Left lobe of liver (tissue), 2 donors: ENCODE results near the gene CD7. TPM values are rescaled to one million over a fixed set of nuclear protein-coding genes. Genes with fewer than 3 reads are reported as not detected.
"Not testable (repeated sequence)": the region's sequence is repeated elsewhere in the genome, so short reads cannot be mapped to it uniquely, and the experiment has no call there.

Source experiments
- ATAC-seq: fragments of 200-7000 bp; cut with Tn5 transposase; one replicate; pipeline ENCODE4 v1.9.1; 2020; ENCODE audit warnings: mild to moderate bottlenecking, moderate library complexity
- DNase-seq: peaks from one replicate; pipeline ENCODE4 v3.0.0-alpha.2; 2020; ENCODE audit warnings: low spot score
- total RNA-seq: library from RNA; stranded (reverse); gene quantifications from one replicate; pipeline ENCODE4 v1.2.1, GENCODE V29; 2021
- donor health status: DM: no; HTN: no; CAD: no; lungs with moderate emphysema.
- donor health status: DM: no; HTN: yes; CAD: no.

CD7 gene
- total RNA-seq, result 1.4 TPM

GRCh38 chr17:82317394-82318168 is at the start of gene CD7:
TSS of gene CD7 (minus strand) at chr17:82317608. CDS start at chr17:82317495, 113 bp downstream.
- DNase-seq (no peak), ATAC-seq (no peak)

- DNase-seq (no peak), ATAC-seq (no peak)
Observed at GRCh38 chr17:82366749-82367148, 49.3 kb upstream of the CD7 start.

- ATAC-seq (no peak), DNase-seq (no peak)
Observed at GRCh38 chr17:82365606-82366295, 48.3 kb upstream of the CD7 start.

GRCh38 chr17:82361885-82362633 is 44.7 kb upstream of the CD7 start:
- ATAC-seq (no peak), DNase-seq (no peak)

GRCh38 chr17:82359451-82360074 is 42.2 kb upstream of the CD7 start:
- not testable (repeated sequence) for DNase-seq, ATAC-seq

- no peak for DNase-seq
- no peak for ATAC-seq
Observed at GRCh38 chr17:82358465-82359350, 41.3 kb upstream of the CD7 start, which contains the start of gene TEX19. TSS of gene TEX19 (plus strand) at chr17:82359247. CDS start at chr17:82362151, 2,904 bp downstream.

GRCh38 chr17:82357394-82357793 is 40.0 kb upstream of the CD7 start:
- ATAC-seq (no peak), DNase-seq (no peak)

GRCh38 chr17:82356845-82357355 is 39.5 kb upstream of the CD7 start:
- ATAC-seq, result no peak
- no peak for DNase-seq

- ATAC-seq (peak; percentile 55), DNase-seq (no peak)
Observed at GRCh38 chr17:82355770-82356427, 38.5 kb upstream of the CD7 start.

GRCh38 chr17:82354804-82355308 is 37.4 kb upstream of the CD7 start:
- no peak for DNase-seq
- no peak for ATAC-seq

GRCh38 chr17:82353484-82353883 is 36.1 kb upstream of the CD7 start:
- DNase-seq, result no peak
- no peak for ATAC-seq

- DNase-seq (peak; percentile 85), ATAC-seq (peak; percentile 94)
Observed at GRCh38 chr17:82351713-82352488, 34.5 kb upstream of the CD7 start.

GRCh38 chr17:82351254-82351712 is 33.9 kb upstream of the CD7 start:
- ATAC-seq (peak; percentile 3), DNase-seq (no peak)

- DNase-seq, result no peak
Observed at GRCh38 chr17:82350182-82351030, 33.0 kb upstream of the CD7 start.

GRCh38 chr17:82349287-82349701 is 31.9 kb upstream of the CD7 start:
- no peak for ATAC-seq
- DNase-seq, result no peak

More at GRCh38 chr17:82350182-82351030, 33.0 kb upstream of the CD7 start:
- ATAC-seq, result no peak

GRCh38 chr17:82348866-82349265 is 31.5 kb upstream of the CD7 start:
- no peak for ATAC-seq
- DNase-seq, result no peak

- ATAC-seq, result no peak
Observed at GRCh38 chr17:82348434-82348833, 31.0 kb upstream of the CD7 start.

More at GRCh38 chr17:82348434-82348833, 31.0 kb upstream of the CD7 start:
- DNase-seq, result no peak
